Naive thymus-derived CD8-positive, alpha-beta T cell (primary cell): ENCODE data around the gene FREM3. TPM values are rescaled to one million over a fixed set of nuclear protein-coding genes. Genes with fewer than 3 reads are reported as not detected.
A peak's percentile ranks its signal among the peaks of the same experiment; 100 is the strongest.
"Not testable (repeated sequence)": the region's sequence is repeated elsewhere in the genome, so short reads cannot be mapped to it uniquely, and the experiment has no call there.

Experiments
- ATAC-seq, 2 donors: fragments of 150-1000 bp; cut with Tn5 transposase in 1 of 2; sonication (Bioruptor Pico), chemical (Tn5 transposase) in 1 of 2; 1 replicate in 1 of 2; 2 replicates in 1 of 2; pipeline ENCODE4 v1.10.0; 2021; ENCODE audit warnings: mild to moderate bottlenecking in 2 of 2, moderate library complexity in 2 of 2
- POLR2A ChIA-PET: fragments of 350-600 bp; sonication (Branson Sonifier 250); formaldehyde crosslinking; loops from one replicate; lab custom pipeline; 2021; ENCODE audit warnings: antibody characterized with exemption; lab: Charles Lee
- DNase-seq, 10 donors: peaks; one replicate each; pipeline versions ENCODE4 v3.0.0 to v3.0.0-alpha.2; 2020 to 2022
- H3K27ac Mint-ChIP-seq, 10 donors: one replicate each; pipeline ENCODE4 v1.8.0; 2020 to 2022; ENCODE audit warnings: mild to moderate bottlenecking in 10 of 10, mixed read lengths in 10 of 10, moderate library complexity in 4 of 10, inconsistent platforms in 1 of 10
- H3K27me3 Mint-ChIP-seq, 5 donors: one replicate each; pipeline ENCODE4 v1.8.0; 2021 to 2022; ENCODE audit warnings: mixed read lengths in 5 of 5
- H3K36me3 Mint-ChIP-seq, 3 donors: one replicate each; pipeline ENCODE4 v1.8.0; 2020 to 2022; ENCODE audit warnings: mixed read lengths in 3 of 3, mild to moderate bottlenecking in 2 of 3, inconsistent platforms in 1 of 3
- H3K4me1 Mint-ChIP-seq, 4 donors: one replicate each; pipeline ENCODE4 v1.8.0; 2021 to 2022; ENCODE audit warnings: mixed read lengths in 4 of 4
- H3K4me3 Mint-ChIP-seq, 10 donors: one replicate each; pipeline ENCODE4 v1.8.0; 2020 to 2022; ENCODE audit warnings: mild to moderate bottlenecking in 10 of 10, mixed read lengths in 10 of 10, moderate library complexity in 6 of 10, inconsistent platforms in 1 of 10
- H3K9me3 Mint-ChIP-seq, 9 donors: one replicate each; pipeline ENCODE4 v1.8.0; 2020 to 2022; ENCODE audit warnings: mixed read lengths in 9 of 9, mild to moderate bottlenecking in 3 of 9, inconsistent platforms in 1 of 9, moderate library complexity in 1 of 9
- polyA plus RNA-seq, 3 donors: library from polyadenylated mRNA; unstranded; fragments of 300-500 nt; fragmentation: Illumina TruSeq; gene quantifications; one replicate each; pipeline ENCODE4 v1.2.3, GENCODE V29; 2021
- total RNA-seq, 8 experiments: library from RNA in 2 of 8; stranded (reverse) in 2 of 8; gene quantifications; one replicate each; pipeline ENCODE4 v1.2.3 and lab custom pipeline; 2021 to 2026

FREM3 gene
- total and polyA plus RNA-seq, 5 experiments from 2014 or later, result not detected

- POLR2A ChIA-PET, result no interaction called here
- H3K27me3 Mint-ChIP-seq, result peaks cover 0 to 1% (median 0%) of the 10 kb centered on the region in 5 donors
These were observed 11.2 kb upstream of the FREM3 start for GRCh38 chr4:143711543-143712154.

GRCh38 chr4:143701365-143701764 is 890 bp upstream of the FREM3 start:
- DNase-seq, result no peak
- Mint-ChIP-seq H3K9me3 (peaks cover 0 to 15% (median 3%) of the 10 kb centered on the region in 9 donors), H3K4me1 (peaks cover 9 to 19% (median 13%) of the 10 kb centered on the region in 4 donors), H3K36me3 (peaks cover 0 to 15% (median 5%) of the 10 kb centered on the region in 3 donors), H3K27ac (no peak overlapping the region), H3K4me3 (peak overlapping the region in 8 of 10 donors; percentile 16 to 77 (median 70)), H3K27me3 (peaks cover 13 to 60% (median 52%) of the 10 kb centered on the region in 5 donors)
- ATAC-seq, result no peak
- POLR2A ChIA-PET, result no interaction called here

More at GRCh38 chr4:143711543-143712154, 11.2 kb upstream of the FREM3 start:
- Mint-ChIP-seq H3K4me1 (peaks cover 0 to 2% (median 0%) of the 10 kb centered on the region in 4 donors), H3K27ac (no peak overlapping the region), H3K36me3 (peaks cover 0 to 3% (median 2%) of the 10 kb centered on the region in 3 donors), H3K4me3 (no peak overlapping the region), H3K9me3 (peaks cover 0 to 16% (median 3%) of the 10 kb centered on the region in 9 donors)
- ATAC-seq, result no peak
- no peak for DNase-seq

- no peak overlapping the region for H3K27ac Mint-ChIP-seq
- H3K36me3 Mint-ChIP-seq, result peaks cover 0 to 22% (median 14%) of the 10 kb centered on the region in 3 donors
- POLR2A ChIA-PET, result no interaction called here
- ATAC-seq (peak in 1 of 2 donors; percentile 12), DNase-seq (no peak)
- peaks cover 13 to 60% (median 56%) of the 10 kb centered on the region in 5 donors for H3K27me3 Mint-ChIP-seq
- H3K9me3 Mint-ChIP-seq, result peaks cover 0 to 19% (median 5%) of the 10 kb centered on the region in 9 donors
- H3K4me1 Mint-ChIP-seq, result peaks cover 9 to 19% (median 13%) of the 10 kb centered on the region in 4 donors
- H3K4me3 Mint-ChIP-seq, result peak overlapping the region in 5 of 10 donors; percentile 55 to 70 (median 61)
These were observed 444 bp downstream of the FREM3 start for GRCh38 chr4:143700046-143700415.

- H3K4me1 Mint-ChIP-seq, result peaks cover 9 to 19% (median 13%) of the 10 kb centered on the region in 4 donors
- H3K27me3 Mint-ChIP-seq, result peaks cover 13 to 60% (median 56%) of the 10 kb centered on the region in 5 donors
- ATAC-seq, result no peak
- peaks cover 0 to 19% (median 5%) of the 10 kb centered on the region in 9 donors for H3K9me3 Mint-ChIP-seq
- POLR2A ChIA-PET, result no interaction called here
- no peak overlapping the region for H3K27ac Mint-ChIP-seq
- peak overlapping the region in 6 of 10 donors; percentile 13 to 70 (median 54) for H3K4me3 Mint-ChIP-seq
- no peak for DNase-seq
- peaks cover 0 to 22% (median 14%) of the 10 kb centered on the region in 3 donors for H3K36me3 Mint-ChIP-seq
These were observed 987 bp downstream of the FREM3 start for GRCh38 chr4:143699331-143700045.

- POLR2A ChIA-PET, result no interaction called here
- Mint-ChIP-seq H3K9me3 (peaks cover 3 to 26% (median 10%) of the 10 kb centered on the region in 9 donors), H3K36me3 (peaks cover 0 to 30% (median 14%) of the 10 kb centered on the region in 3 donors), H3K27me3 (peaks cover 13 to 27% (median 21%) of the 10 kb centered on the region in 5 donors), H3K4me3 (no peak overlapping the region), H3K4me1 (peaks cover 0 to 7% (median 3%) of the 10 kb centered on the region in 4 donors), H3K27ac (no peak overlapping the region)
- DNase-seq, result no peak
- ATAC-seq, result no peak
These were observed 6.6 kb downstream of the FREM3 start for GRCh38 chr4:143693856-143694255.

- H3K4me3 Mint-ChIP-seq, result no peak overlapping the region
- POLR2A ChIA-PET, result no interaction called here
- peaks cover 0 to 12% (median 11%) of the 10 kb centered on the region in 5 donors for H3K27me3 Mint-ChIP-seq
- peaks cover 0 to 2% (median 0%) of the 10 kb centered on the region in 4 donors for H3K4me1 Mint-ChIP-seq
- no peak overlapping the region for H3K27ac Mint-ChIP-seq
- no peak for ATAC-seq
- H3K9me3 Mint-ChIP-seq, result peaks cover 10 to 34% (median 18%) of the 10 kb centered on the region in 9 donors
- DNase-seq, result no peak
- H3K36me3 Mint-ChIP-seq, result peaks cover 0 to 24% (median 14%) of the 10 kb centered on the region in 3 donors
These were observed 8.2 kb downstream of the FREM3 start for GRCh38 chr4:143692241-143692640.

GRCh38 chr4:143679434-143679833 is 21.0 kb downstream of the FREM3 start:
- DNase-seq, result no peak
- H3K4me1 Mint-ChIP-seq, result peaks cover 0 to 2% (median 0%) of the 10 kb centered on the region in 4 donors
- POLR2A ChIA-PET, result no interaction called here
- H3K27ac Mint-ChIP-seq, result no peak overlapping the region
- ATAC-seq, result no peak
- H3K4me3 Mint-ChIP-seq, result no peak overlapping the region
- H3K27me3 Mint-ChIP-seq, result peaks cover 0 to 4% (median 2%) of the 10 kb centered on the region in 5 donors
- peaks cover 13 to 22% (median 15%) of the 10 kb centered on the region in 3 donors for H3K36me3 Mint-ChIP-seq
- H3K9me3 Mint-ChIP-seq, result peaks cover 7 to 48% (median 24%) of the 10 kb centered on the region in 9 donors

GRCh38 chr4:143673629-143674028 is 26.8 kb downstream of the FREM3 start:
- POLR2A ChIA-PET, H3K27me3 Mint-ChIP-seq, DNase-seq, H3K4me1 Mint-ChIP-seq, ATAC-seq, H3K4me3 Mint-ChIP-seq: not testable (repeated sequence)
- peaks cover 5 to 12% (median 11%) of the 10 kb centered on the region in 3 donors for H3K36me3 Mint-ChIP-seq
- H3K9me3 Mint-ChIP-seq, result peaks cover 0 to 30% (median 17%) of the 10 kb centered on the region in 9 donors
- H3K27ac Mint-ChIP-seq, result peak overlapping the region in 1 of 10 donors; percentile 49

GRCh38 chr4:143668930-143669552 is 31.4 kb downstream of the FREM3 start:
- no peak for ATAC-seq
- H3K4me1 Mint-ChIP-seq, result peaks cover 0 to 2% (median 0%) of the 10 kb centered on the region in 4 donors
- no peaks in the 10 kb centered on the region for H3K27me3 Mint-ChIP-seq
- POLR2A ChIA-PET, result no interaction called here
- no peak overlapping the region for H3K4me3 Mint-ChIP-seq
- H3K36me3 Mint-ChIP-seq, result peaks cover 5 to 7% (median 7%) of the 10 kb centered on the region in 3 donors
- no peak overlapping the region for H3K27ac Mint-ChIP-seq
- no peak for DNase-seq
- H3K9me3 Mint-ChIP-seq, result peaks cover 0 to 17% (median 4%) of the 10 kb centered on the region in 9 donors

- peaks cover 5 to 7% (median 5%) of the 10 kb centered on the region in 3 donors for H3K36me3 Mint-ChIP-seq
- H3K27ac Mint-ChIP-seq, result peak overlapping the region in 1 of 10 donors; percentile 40
- POLR2A ChIA-PET, result no interaction called here
- H3K27me3 Mint-ChIP-seq, result peaks cover 0 to 1% (median 0%) of the 10 kb centered on the region in 5 donors
- H3K4me3 Mint-ChIP-seq, result no peak overlapping the region
- DNase-seq, result no peak
- H3K9me3 Mint-ChIP-seq, result peaks cover 0 to 28% (median 10%) of the 10 kb centered on the region in 9 donors
- ATAC-seq, result no peak
- no peaks in the 10 kb centered on the region for H3K4me1 Mint-ChIP-seq
These were observed 33.0 kb downstream of the FREM3 start for GRCh38 chr4:143667461-143667860.

- POLR2A ChIA-PET, result no interaction called here
- H3K27ac Mint-ChIP-seq, result no peak overlapping the region
These were observed 42.1 kb downstream of the FREM3 start for GRCh38 chr4:143658336-143658735.

GRCh38 chr4:143654571-143654970 is 45.9 kb downstream of the FREM3 start:
- H3K9me3 Mint-ChIP-seq, result peaks cover 0 to 7% (median 0%) of the 10 kb centered on the region in 9 donors
- POLR2A ChIA-PET, result no interaction called here
- H3K27me3 Mint-ChIP-seq, result no peaks in the 10 kb centered on the region
- H3K27ac Mint-ChIP-seq, result no peak overlapping the region
- H3K36me3 Mint-ChIP-seq, result peaks cover 4 to 17% (median 10%) of the 10 kb centered on the region in 3 donors
- ATAC-seq (no peak), DNase-seq (no peak)
- no peaks in the 10 kb centered on the region for H3K4me1 Mint-ChIP-seq
- no peak overlapping the region for H3K4me3 Mint-ChIP-seq

More at GRCh38 chr4:143658336-143658735, 42.1 kb downstream of the FREM3 start:
- ATAC-seq (no peak), DNase-seq (no peak)
- Mint-ChIP-seq H3K27me3 (no peaks in the 10 kb centered on the region), H3K9me3 (peaks cover 0 to 31% (median 8%) of the 10 kb centered on the region in 9 donors), H3K4me3 (no peak overlapping the region), H3K36me3 (peaks cover 2 to 7% (median 6%) of the 10 kb centered on the region in 3 donors), H3K4me1 (no peaks in the 10 kb centered on the region)
